NOMO-1 treated with dmso at 0.1 percent for 144 hours (cell line): Measurements from ENCODE around the gene FXN.
"Not testable (repeated sequence)": the region's sequence is repeated elsewhere in the genome, so short reads cannot be mapped to it uniquely, and the experiment has no call there.

Experiments used
- DNase-seq: peaks from one replicate; lab custom pipeline; 2025; ENCODE audit not compliant: unreplicated experiment; lab: John Stamatoyannopoulos, UW

Gene FXN

GRCh38 chr9:69065660-69066059 is 30.1 kb downstream of the FXN start:
- DNase-seq, result no peak

GRCh38 chr9:69066955-69067354 is 31.4 kb downstream of the FXN start:
- DNase-seq, result no peak

GRCh38 chr9:69070201-69070600 is 34.6 kb downstream of the FXN start:
- DNase-seq, result no peak

- DNase-seq, result no peak
Observed at GRCh38 chr9:69071059-69071458, 35.5 kb downstream of the FXN start.

- DNase-seq, result no peak
Observed at GRCh38 chr9:69073103-69073502, 37.6 kb downstream of the FXN start.

- no peak for DNase-seq
Observed at GRCh38 chr9:69074801-69075200, 39.2 kb downstream of the FXN start.

GRCh38 chr9:69076550-69076949 is 41.0 kb downstream of the FXN start:
- DNase-seq, result no peak

GRCh38 chr9:69078069-69078468 is 42.5 kb downstream of the FXN start:
- DNase-seq, result no peak

- no peak for DNase-seq
Observed at GRCh38 chr9:69078581-69078980, 43.0 kb downstream of the FXN start.

GRCh38 chr9:69079186-69079585 is 43.6 kb downstream of the FXN start:
- DNase-seq, result no peak

GRCh38 chr9:69081261-69081660 is 45.7 kb downstream of the FXN start:
- DNase-seq, result no peak

- DNase-seq, result no peak
Observed at GRCh38 chr9:69083321-69083720, 47.8 kb downstream of the FXN start.

GRCh38 chr9:69085569-69086283 is 50.2 kb downstream of the FXN start:
- no peak for DNase-seq

- DNase-seq, result no peak
Observed at GRCh38 chr9:69086312-69086711, 50.8 kb downstream of the FXN start.

GRCh38 chr9:69086769-69087168 is 51.2 kb downstream of the FXN start:
- no peak for DNase-seq

- no peak for DNase-seq
Observed at GRCh38 chr9:69089082-69089481, 53.5 kb downstream of the FXN start.

- no peak for DNase-seq
Observed at GRCh38 chr9:69089491-69089890, 53.9 kb downstream of the FXN start.

GRCh38 chr9:69090140-69090750 is 54.7 kb downstream of the FXN start:
- no peak for DNase-seq

- no peak for DNase-seq
Observed at GRCh38 chr9:69090946-69091345, 55.4 kb downstream of the FXN start.

- DNase-seq, result no peak
Observed at GRCh38 chr9:69093471-69094103, 58.0 kb downstream of the FXN start.

- DNase-seq, result not testable (repeated sequence)
Observed at GRCh38 chr9:69094361-69095135, 59.0 kb downstream of the FXN start.

- DNase-seq, result no peak
Observed at GRCh38 chr9:69097064-69097463, 61.5 kb downstream of the FXN start.
